Muscle of leg (tissue), 11 donors: ENCODE data around the gene LRP8. TPM values are rescaled to one million over a fixed set of nuclear protein-coding genes. Genes with fewer than 3 reads are reported as not detected.
A peak's percentile ranks its signal among the peaks of the same experiment; 100 is the strongest.
"Not testable (repeated sequence)": the region's sequence is repeated elsewhere in the genome, so short reads cannot be mapped to it uniquely, and the experiment has no call there.

ENCODE experiments used
- DNase-seq: peaks from one replicate; pipeline ENCODE4 v3.0.0; 2013
- H3K27ac ChIP-seq: one replicate; pipeline ENCODE4 v1.5.1; 2013; ENCODE audit warnings: mild to moderate bottlenecking, low read length, control low read depth
- H3K27me3 ChIP-seq: one replicate; pipeline ENCODE4 v1.6.1; 2013; ENCODE audit warnings: low read length; ENCODE audit not compliant: control insufficient read depth, insufficient read depth
- H3K36me3 ChIP-seq: one replicate; pipeline ENCODE4 v1.6.1; 2013; ENCODE audit warnings: low read length; ENCODE audit not compliant: control insufficient read depth, insufficient read depth
- H3K4me1 ChIP-seq: one replicate; pipeline ENCODE4 v1.6.1; 2013; ENCODE audit warnings: low read length; ENCODE audit not compliant: control insufficient read depth, insufficient read depth
- H3K4me3 ChIP-seq: one replicate; pipeline ENCODE4 v1.5.1; 2013; ENCODE audit warnings: low read length, control low read depth
- H3K9me3 ChIP-seq: replicated peaks from 2 replicates; pipeline ENCODE4 v1.6.1; 2013; ENCODE audit warnings: low read depth, low read length; ENCODE audit not compliant: control insufficient read depth
- WGBS: methylation state at CpG from one replicate; pipeline ENCODE4 v1.1.5; 2013; ENCODE audit warnings: missing lambda C conversion rate; ENCODE audit not compliant: insufficient coverage; 5-methylcytosine and 5-hydroxymethylcytosine counted together
- polyA plus RNA-seq, 8 donors: library from polyadenylated mRNA; unstranded; fragments of 120-200 nt; gene quantifications; one replicate each; pipeline versions ENCODE4 v1.2.1 to v1.2.3, GENCODE V29; 2013; ENCODE audit warnings: inconsistent platforms in 1 of 8, low replicate concordance in 1 of 8; ENCODE audit not compliant: insufficient read length in 8 of 8, insufficient read depth in 1 of 8
- total RNA-seq: library from RNA; stranded (reverse); fragments of 120-200 nt; gene quantifications from one replicate; pipeline ENCODE4 v1.2.4, GENCODE V29; 2013

Gene LRP8
- total and polyA plus RNA-seq, 9 donors, result 2.8 to 6.9 (median 4.2) TPM

DNA sequence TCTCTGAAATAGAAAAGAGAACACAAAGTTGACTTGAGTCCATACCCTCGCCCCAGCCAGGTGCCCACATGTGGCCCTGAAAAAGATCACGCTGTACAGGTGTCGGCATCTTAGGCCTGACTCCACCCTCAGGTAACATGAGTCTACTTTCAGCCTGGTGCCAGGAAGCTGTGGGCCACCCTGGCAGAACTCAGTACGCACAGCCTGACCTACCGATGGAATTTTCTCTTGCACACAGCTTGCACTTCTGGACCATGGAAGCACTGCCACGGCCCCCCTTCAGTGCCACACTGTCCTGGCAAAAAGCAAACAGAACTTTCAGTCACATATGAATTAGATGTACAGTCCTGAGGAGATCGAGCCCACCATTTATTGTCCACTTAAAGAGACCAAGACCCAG lies 109.7 kb downstream of the LRP8 start:
- peaks cover 44% of the 10 kb centered on the region for H3K36me3 ChIP-seq
- H3K9me3 ChIP-seq, result no peaks in the 10 kb centered on the region
- no peak for DNase-seq
- no peak overlapping the region for H3K27ac ChIP-seq
- WGBS, result 76% methylated on average over 6 of the region's 7 CpGs
- H3K4me3 ChIP-seq, result no peak overlapping the region
- H3K4me1 ChIP-seq, result peaks cover 15% of the 10 kb centered on the region
- H3K27me3 ChIP-seq, result no peaks in the 10 kb centered on the region

DNA sequence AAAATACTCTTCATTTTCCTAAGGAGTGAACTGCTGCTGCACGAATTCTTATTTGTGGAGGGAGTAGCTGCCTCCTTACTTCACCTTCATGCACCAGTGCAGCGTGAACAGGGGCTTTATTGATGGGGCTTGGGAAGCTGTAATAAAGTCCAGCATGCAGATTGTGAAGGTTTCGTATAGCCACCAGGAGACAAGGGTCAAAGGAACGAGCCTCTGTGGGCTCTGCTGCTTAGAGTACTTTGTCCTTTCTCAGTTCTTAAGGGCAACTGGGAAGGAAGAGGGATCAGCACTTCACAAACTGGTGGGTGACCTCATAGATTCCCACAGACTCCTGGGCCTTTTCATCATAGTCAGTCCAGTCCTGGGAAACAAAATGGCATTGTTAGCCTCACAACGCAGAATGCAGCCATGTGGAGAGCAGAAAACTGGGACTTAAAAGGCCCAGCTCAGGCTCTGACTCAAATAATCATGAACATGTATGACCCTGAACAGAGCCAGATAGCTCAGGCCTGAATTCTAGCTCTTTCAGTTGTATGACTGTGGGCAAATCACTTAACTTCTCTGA lies 113.4 kb downstream of the LRP8 start:
- Histone ChIP-seq H3K27ac (no peak overlapping the region), H3K4me3 (no peak overlapping the region), H3K9me3 (no peaks in the 10 kb centered on the region), H3K36me3 (peaks cover 72% of the 10 kb centered on the region), H3K4me1 (peaks cover 5% of the 10 kb centered on the region), H3K27me3 (no peaks in the 10 kb centered on the region)
- no peak for DNase-seq
- 92% methylated on average over 2 of the region's 5 CpGs for WGBS

DNA sequence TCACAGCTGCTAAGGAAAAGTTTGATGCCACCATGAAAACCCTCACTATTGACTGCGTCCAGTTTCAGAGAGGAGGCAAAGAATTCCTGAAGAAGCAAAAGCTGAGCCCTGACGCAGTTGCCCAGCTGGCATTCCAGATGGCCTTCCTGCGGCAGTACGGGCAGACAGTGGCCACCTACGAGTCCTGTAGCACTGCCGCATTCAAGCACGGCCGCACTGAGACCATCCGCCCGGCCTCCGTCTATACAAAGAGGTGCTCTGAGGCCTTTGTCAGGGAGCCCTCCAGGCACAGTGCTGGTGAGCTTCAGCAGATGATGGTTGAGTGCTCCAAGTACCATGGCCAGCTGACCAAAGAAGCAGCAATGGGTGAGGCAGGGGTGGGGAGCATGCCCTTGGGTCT lies 116.9 kb downstream of the LRP8 start:
- WGBS, result 94% methylated on average over 11 of the region's 11 CpGs
- peaks cover 5% of the 10 kb centered on the region for H3K9me3 ChIP-seq
- H3K36me3 ChIP-seq, result peaks cover 59% of the 10 kb centered on the region
- H3K4me1 ChIP-seq, result no peaks in the 10 kb centered on the region
- H3K4me3 ChIP-seq, result no peak overlapping the region
- H3K27me3 ChIP-seq, result no peaks in the 10 kb centered on the region
- no peak overlapping the region for H3K27ac ChIP-seq
- DNase-seq, result no peak

DNA sequence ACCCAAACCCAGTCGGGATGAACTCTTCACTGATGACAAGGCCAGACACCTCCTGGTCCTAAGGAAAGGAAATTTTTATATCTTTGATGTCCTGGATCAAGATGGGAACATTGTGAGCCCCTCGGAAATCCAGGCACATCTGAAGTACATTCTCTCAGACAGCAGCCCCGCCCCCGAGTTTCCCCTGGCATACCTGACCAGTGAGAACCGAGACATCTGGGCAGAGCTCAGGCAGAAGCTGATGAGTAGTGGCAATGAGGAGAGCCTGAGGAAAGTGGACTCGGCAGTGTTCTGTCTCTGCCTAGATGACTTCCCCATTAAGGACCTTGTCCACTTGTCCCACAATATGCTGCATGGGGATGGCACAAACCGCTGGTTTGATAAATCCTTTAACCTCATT lies 117.5 kb downstream of the LRP8 start:
- DNase-seq, result no peak
- peaks cover 7% of the 10 kb centered on the region for H3K9me3 ChIP-seq
- no peak overlapping the region for H3K27ac ChIP-seq
- H3K27me3 ChIP-seq, result no peaks in the 10 kb centered on the region
- no peak overlapping the region for H3K4me3 ChIP-seq
- H3K4me1 ChIP-seq, result no peaks in the 10 kb centered on the region
- H3K36me3 ChIP-seq, result peaks cover 57% of the 10 kb centered on the region
- WGBS, result 73% methylated on average over 3 of the region's 7 CpGs

DNA sequence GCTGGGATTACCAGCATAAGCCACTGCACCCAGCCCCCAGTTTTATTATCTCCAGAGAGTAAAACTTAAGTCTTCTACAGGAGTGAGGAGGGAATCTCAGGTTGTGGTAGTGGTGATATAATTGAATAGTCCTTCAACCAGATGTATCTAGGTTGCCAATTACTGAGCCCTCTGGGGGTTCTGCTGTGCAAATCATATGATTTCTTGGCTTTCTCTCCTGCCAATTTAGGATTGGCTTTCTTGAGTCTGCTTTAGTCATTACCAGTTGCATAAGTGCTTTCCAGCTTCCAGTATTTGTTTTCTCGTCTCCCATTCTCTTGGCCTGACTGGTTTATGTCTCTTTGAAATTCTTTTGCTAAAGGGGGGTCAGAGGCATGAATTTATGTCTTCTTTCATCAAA lies 120.1 kb downstream of the LRP8 start:
- WGBS, result no CpG with 5 or more reads among the region's 1 CpG
- Histone ChIP-seq H3K36me3 (peaks cover 51% of the 10 kb centered on the region), H3K4me1 (no peaks in the 10 kb centered on the region), H3K27ac (no peak overlapping the region), H3K9me3 (peaks cover 7% of the 10 kb centered on the region), H3K4me3 (no peak overlapping the region), H3K27me3 (no peaks in the 10 kb centered on the region)
- peak; percentile 38 for DNase-seq

DNA sequence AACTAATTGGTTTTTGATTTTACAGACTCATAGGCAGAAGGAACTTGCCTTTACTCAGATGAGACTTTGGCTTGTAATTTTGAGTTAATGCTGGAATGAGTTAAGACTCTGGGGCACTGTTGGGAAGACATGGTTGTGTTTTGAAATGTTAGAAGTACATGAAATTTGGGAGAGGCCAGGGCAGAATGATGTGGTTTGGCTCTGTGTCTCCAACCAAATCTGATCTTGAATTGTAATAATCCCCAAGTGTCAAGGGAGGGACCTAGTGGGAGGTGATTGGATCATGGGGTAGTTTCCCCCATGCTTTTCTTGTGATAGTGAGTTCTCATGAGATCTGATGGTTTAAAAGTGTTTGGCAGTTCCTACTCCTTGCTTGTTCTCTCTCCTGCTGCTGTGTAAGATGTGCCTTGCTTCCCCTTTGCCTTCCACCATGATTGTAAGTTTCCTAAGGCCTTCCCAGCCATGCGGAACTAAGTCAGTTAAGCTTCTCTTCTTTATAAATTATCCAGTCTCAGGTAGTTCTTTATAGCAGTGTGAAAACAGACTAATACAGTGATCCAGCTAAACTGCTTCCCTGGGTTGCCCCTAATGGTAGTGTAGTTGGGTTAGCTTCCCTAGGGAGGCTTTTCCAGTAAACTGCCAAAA lies 121.0 kb downstream of the LRP8 start:
- Histone ChIP-seq H3K27me3 (no peaks in the 10 kb centered on the region), H3K36me3 (peaks cover 53% of the 10 kb centered on the region), H3K4me3 (no peak overlapping the region), H3K27ac (no peak overlapping the region), H3K4me1 (no peaks in the 10 kb centered on the region), H3K9me3 (peaks cover 7% of the 10 kb centered on the region)
- no CpG with 5 or more reads among the region's 1 CpG for WGBS
- DNase-seq, result no peak

- not testable (repeated sequence) for H3K27ac ChIP-seq, DNase-seq, H3K27me3 ChIP-seq, H3K9me3 ChIP-seq, H3K4me1 ChIP-seq, H3K4me3 ChIP-seq
- peaks cover 47% of the 10 kb centered on the region for H3K36me3 ChIP-seq
- 100% methylated on average over 1 of the region's 3 CpGs for WGBS
Measured at GRCh38 chr1:53206083-53206685, 121.7 kb downstream of the LRP8 start.

DNA sequence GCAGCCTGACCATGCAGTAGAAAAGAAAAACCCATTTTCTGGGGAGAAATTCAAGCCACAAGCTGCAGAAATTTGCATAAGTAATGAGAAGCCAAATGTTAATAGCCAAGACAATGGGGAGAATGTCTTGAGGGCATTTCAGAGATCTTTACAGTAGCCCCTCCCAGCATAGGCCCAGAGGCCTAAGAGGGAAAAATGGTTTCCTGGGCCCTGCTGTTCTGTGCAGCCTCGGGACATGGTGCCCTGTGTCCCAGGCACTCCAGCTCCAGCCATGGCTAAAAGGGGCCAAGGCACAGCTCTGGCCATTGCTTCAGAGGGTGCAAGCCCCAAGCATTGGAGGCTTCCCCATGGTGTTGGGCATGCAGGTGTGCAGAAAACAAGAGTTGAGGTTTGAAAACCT lies 122.4 kb downstream of the LRP8 start:
- H3K27ac ChIP-seq, DNase-seq, H3K4me1 ChIP-seq, H3K9me3 ChIP-seq, H3K4me3 ChIP-seq, H3K27me3 ChIP-seq: not testable (repeated sequence)
- peaks cover 40% of the 10 kb centered on the region for H3K36me3 ChIP-seq
- 91% methylated on average over 1 of the region's 1 CpG for WGBS

DNA sequence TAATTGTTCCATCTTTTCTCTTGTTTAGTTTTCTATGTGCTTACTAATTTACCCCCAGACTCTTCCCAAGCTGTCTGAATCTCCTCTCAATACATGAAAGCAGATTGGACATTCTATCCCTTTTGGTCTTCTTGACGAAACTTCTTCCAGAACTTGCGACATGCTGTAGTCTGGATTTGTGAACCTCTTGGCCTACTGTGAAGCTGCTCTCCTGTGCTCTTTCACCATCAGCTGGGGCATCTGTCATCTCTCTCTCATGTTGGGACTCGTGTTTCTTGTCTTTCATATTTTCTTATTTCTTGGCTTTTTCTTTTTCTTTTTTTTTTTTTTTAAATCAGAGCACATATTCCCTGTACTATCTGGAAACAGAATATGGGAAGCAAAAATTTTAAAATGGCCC lies 124.4 kb downstream of the LRP8 start:
- no peak for DNase-seq
- Histone ChIP-seq H3K4me1 (peaks cover under 1% of the 10 kb centered on the region), H3K36me3 (peaks cover 28% of the 10 kb centered on the region), H3K4me3 (no peak overlapping the region), H3K9me3 (peaks cover 7% of the 10 kb centered on the region), H3K27ac (no peak overlapping the region), H3K27me3 (no peaks in the 10 kb centered on the region)
- 92% methylated on average over 2 of the region's 3 CpGs for WGBS

DNA sequence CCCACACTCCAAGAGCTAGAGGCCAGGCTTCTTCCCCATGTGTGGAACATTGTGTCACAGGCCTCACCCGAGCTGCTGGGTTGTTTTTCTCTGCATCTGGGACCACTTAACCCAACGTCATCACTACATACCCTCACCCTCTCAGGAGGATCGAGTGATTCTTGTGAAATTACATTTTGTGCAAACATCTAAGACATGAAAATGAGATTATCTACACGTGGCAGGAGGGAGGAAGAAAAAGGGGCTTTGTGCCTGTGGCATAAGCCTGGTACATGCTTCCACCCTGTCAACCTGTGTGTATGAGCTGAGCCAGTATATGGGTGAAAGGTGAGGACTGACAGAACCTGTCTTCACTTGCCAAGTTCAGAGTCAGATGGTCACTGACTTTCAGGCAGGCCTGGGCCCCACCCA lies 129.6 kb downstream of the LRP8 start:
- no peak overlapping the region for H3K27ac ChIP-seq

More for the DNA sequence above, 129.6 kb downstream of the LRP8 start:
- peaks cover 10% of the 10 kb centered on the region for H3K36me3 ChIP-seq
- H3K27me3 ChIP-seq, result no peaks in the 10 kb centered on the region
- peaks cover 21% of the 10 kb centered on the region for H3K4me1 ChIP-seq
- H3K4me3 ChIP-seq, result no peak overlapping the region
- peak; percentile 26 for DNase-seq
- WGBS, result 20% methylated on average over 2 of the region's 4 CpGs
- no peaks in the 10 kb centered on the region for H3K9me3 ChIP-seq
